GM18511 (cell line): ENCODE measurements around the gene FAM210B.
"Not testable (repeated sequence)": the region's sequence is repeated elsewhere in the genome, so short reads cannot be mapped to it uniquely, and the experiment has no call there.

ENCODE experiments used
- ATAC-seq: cut with Tn5 transposase; IDR thresholded peaks from one replicate; pipeline ENCODE4 v1.9.1; 2021; ENCODE audit warnings: mild to moderate bottlenecking, moderate library complexity; ENCODE audit not compliant: unreplicated experiment

FAM210B gene

DNA sequence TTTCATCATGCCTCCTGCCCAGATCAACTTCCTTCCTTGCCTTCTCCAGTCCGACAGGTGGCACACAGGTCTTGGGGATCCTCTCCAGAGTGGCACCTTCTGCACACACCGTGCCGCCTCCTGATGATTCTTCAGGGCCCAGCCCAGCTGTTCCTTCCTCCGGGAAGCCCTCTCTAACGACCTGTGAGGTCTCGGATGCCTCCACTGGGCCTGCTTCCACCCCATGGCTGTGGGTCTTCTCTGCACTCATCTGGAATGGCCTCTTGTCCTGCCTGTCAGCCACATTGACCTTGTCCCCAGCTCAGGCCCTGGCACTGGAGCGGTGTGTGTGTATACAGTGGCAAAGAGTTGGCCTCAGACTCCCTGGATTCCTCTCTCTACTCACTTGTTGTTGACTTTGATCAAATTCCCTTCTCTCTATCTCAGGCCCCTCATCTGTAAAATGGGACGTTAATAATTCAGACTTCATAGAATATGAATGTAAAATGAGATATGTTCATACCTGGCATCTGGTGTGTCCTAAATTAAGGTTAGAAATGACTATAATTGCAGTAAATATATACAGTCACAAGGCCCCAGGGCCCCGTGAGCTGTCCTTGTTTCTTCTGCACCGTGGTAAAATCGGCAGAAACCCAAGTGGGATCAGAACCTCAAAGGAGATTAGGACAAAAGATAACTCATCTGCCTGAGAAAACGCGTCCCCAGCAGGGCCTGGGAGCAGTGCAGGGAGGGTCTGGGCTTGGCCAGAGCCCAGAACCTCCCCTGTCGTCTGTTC lies 1.5 kb downstream of the FAM210B start:
- no peak for ATAC-seq

- no peak for ATAC-seq
These were observed 2.1 kb downstream of the FAM210B start for GRCh38 chr20:56360908-56361205.

GRCh38 chr20:56361900-56362299 lies 3.1 kb downstream of the FAM210B start:
- ATAC-seq = no peak

GRCh38 chr20:56362833-56363413 lies 4.1 kb downstream of the FAM210B start:
- no peak for ATAC-seq

GRCh38 chr20:56363491-56363890 lies 4.7 kb downstream of the FAM210B start:
- ATAC-seq = no peak

DNA sequence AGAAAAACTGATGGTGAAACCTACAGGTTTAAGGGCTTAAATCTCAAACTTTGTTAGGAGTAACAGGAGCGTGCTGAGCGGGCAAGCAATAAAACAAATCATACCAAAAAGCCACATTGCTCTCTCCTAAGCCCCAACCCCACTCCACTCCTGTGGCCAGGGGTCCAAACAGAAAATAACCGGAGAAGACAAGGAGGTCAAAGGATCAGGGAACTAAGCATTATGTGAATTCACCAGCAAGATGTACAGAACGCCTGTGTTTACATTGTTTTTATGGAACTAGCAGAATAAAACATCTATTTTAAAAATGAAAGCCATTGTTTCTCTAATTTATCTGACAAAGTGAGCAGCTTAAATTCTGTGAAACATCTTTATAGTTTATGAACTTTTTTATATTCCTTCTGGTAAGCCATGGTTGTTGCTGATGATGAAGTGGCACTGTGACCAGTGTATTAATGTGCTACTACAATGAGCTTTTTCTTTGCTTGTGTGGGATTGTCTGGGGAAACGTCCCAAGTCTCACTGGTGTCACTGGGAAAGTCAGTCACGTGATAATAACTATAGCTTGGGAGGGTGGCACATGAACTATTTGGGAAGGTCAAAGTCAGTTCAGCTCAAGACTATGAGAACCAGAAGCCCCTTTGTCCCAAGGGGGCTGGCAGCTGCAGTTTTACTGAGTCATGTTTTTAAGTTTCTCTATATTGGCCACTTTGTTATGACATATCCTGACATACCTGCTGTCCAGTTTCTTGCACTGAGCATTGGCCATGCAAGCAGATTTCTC lies 9.8 kb downstream of the FAM210B start:
- no peak for ATAC-seq

DNA sequence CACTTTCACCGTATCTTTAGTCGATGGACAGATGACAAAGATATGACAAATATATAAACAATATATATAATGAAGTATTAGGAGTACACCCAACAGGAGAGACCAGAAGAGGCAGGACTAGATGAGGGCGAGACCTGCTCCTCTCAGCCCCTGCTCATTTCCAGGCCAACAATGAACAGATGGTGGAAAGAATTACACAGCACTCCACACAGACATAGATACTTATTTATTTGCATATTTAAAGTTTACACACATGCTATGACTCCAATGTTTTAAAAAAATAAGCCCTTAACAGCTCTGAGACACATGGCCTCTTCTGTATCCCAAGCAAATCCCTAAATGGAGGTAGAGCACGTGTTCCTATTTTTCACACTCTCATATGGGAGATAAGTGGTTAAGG lies 10.4 kb downstream of the FAM210B start:
- no peak for ATAC-seq

DNA sequence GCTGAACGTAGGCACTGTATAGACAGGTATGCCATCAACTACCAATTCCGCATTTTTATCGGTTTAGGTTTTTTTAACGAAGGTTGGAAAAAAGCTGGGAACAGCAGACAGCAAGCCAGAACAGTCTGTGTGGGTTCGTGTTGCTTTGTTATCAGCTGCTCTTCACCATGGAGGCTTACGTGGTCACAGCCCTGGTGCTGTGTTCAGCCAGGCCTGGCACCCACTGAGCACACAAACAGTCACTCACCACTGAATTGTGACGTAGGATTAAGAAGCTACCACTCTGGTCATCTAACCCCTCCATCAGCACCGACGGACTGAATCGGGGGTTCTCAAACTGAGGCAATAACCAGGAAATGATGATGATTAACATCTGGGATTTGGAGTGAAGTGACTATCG lies 13.2 kb downstream of the FAM210B start:
- ATAC-seq = no peak

- ATAC-seq = no peak
These were observed 14.1 kb downstream of the FAM210B start for GRCh38 chr20:56372850-56373249.

GRCh38 chr20:56373942-56374341 lies 15.2 kb downstream of the FAM210B start:
- peak; percentile 62 for ATAC-seq

DNA sequence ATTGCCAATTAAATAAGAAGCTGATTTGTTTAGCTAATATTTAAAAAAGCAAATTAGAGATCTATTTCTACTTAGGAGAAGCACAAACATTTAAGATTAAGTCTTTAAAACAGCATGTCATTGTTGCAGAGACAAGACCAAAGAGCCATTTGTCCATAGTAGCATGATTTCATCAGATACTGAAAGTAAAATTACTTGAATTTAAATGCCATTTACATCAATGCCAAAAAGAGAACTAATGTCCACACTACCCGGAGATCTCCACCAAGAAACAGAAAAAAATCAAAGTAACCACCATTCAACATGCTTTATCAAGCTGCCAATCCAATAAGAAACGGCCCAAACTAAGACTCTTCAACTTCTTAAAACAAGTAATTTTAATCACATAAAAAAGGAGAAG lies 17.6 kb downstream of the FAM210B start:
- no peak for ATAC-seq

- ATAC-seq = no peak
These were observed 19.6 kb downstream of the FAM210B start for GRCh38 chr20:56378386-56378785.

- ATAC-seq = no peak
These were observed 21.6 kb downstream of the FAM210B start for GRCh38 chr20:56380375-56380774.

DNA sequence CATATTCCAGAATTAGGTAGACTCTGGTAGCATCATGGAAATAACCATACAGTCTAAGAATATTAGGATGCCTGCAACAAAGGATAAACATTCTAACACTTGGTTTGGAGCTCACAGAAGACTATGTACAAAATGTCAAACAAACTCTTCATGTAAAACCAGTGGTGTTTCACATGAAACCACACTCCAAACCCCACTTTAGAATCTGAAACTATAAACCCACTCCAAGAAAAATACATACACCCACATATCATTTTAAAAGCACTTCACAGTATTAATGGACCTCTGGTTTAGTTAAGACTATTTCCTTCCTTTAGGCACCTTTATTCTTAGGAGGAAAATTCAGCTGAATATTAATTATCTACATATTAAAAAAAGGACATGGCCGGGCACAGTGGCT lies 22.7 kb downstream of the FAM210B start:
- no peak for ATAC-seq

DNA sequence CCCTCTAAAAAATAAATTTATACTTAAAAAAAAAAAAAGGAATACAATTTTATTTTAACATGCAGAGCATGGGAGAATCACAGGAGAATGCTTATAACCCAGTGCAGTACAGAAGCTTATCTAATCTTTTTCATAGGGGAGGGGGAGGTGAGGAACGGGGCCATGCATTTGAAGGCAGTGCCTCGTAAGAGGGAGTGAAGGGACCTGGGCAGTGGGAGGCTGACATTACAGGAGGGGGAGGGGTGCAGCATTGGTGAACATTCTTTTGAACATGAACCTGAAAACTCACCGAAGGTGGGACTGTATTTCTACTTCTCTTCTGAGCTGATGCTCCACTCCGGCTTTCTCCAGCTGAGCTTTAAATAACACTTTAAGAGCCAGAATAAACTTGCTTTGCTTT lies 23.9 kb downstream of the FAM210B start:
- no peak for ATAC-seq

- no peak for ATAC-seq
These were observed 24.6 kb downstream of the FAM210B start for GRCh38 chr20:56383334-56383733.

- ATAC-seq = no peak
These were observed 26.4 kb downstream of the FAM210B start for GRCh38 chr20:56385130-56385529.

DNA sequence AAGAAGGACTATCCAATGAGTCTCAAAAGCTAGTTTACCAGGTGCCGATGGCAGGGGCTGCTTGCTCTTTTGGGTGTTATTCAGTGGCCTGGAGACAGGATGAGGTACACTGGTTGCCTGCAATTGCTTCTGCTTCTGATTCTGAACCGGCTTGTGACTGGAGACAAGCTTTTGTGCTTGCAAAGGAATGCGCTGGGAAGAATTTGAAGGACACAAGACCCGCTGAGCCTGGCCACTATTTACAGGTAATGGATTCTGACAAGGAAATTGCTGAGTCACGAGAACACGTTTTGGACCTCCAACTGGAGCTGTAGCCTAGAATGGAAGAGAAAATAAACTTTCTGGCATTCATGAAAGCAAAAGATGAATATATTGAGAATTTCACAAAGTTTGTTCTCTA lies 27.4 kb downstream of the FAM210B start:
- ATAC-seq = no peak

DNA sequence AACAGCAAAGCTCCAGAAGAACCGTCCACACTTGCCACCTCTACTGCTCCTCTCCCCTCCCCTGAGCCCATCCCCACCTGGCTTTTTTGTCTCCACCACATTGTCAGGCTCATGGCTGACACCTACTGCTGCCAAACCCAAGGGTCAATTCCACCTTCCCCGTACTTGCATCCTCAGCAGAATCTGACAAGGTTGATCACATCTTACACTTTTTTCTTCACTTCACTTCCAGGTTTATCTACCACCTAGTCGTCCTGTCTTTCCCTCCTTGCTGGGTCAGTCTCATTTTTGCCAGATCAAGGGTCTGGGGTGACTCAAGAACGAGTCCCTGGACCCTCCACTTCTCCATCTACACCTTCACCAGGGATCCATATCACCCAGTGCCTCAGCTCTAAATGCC lies 30.1 kb downstream of the FAM210B start:
- ATAC-seq = no peak

- ATAC-seq = no peak
These were observed 31.0 kb downstream of the FAM210B start for GRCh38 chr20:56389807-56390206.

DNA sequence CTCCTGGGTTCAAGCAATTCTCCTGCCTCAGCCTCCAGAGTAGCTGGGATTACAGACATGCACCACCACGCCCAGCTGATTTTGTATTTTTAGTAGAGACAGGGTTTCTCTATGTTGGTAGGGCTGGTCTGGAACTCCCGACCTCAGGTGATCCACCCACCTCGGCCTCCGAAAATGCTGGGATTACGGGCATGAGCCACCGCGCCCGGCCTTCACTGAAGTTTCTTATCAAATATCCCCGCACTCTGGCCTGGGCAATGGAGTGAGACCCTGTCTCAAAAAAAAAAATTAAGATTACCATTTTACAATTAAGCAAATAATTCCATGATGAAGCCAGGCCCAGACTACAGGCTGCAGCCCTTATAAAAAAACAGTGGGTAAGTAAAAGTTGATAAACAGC lies 31.6 kb downstream of the FAM210B start:
- not testable (repeated sequence) for ATAC-seq

DNA sequence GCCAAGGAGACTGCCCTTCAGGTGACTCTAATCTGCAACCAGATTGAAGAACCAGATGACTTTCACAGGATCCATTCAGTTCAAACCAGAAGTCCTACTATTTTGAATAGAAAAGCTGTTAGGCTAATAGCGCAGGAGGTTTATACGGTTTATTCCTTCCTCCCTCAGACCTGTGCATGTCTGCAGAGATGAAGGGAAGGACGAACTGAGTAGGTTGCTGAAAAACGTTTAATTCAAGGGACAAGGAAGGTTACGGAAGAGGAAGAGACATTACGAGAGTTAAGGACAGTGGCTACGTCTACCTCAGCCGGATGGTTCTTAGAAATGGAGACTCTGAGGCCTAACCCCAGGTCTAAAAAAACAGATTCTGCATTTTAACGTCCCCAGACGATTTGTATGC lies 32.3 kb downstream of the FAM210B start:
- ATAC-seq = no peak
